Activated T-cell treated with anti-CD3 and anti-CD28 coated beads, Interleukin-2, amount 50 U/mL, for 72 hours (primary cell): ENCODE data around the gene EIF4E1B. TPM values are rescaled to one million over a fixed set of nuclear protein-coding genes. Genes with fewer than 3 reads are reported as not detected.

Experiments
- ATAC-seq, 2 donors: fragments of 150-1000 bp; cut with Tn5 transposase; replicated peaks in 1 of 2; 2 replicates each; pipeline ENCODE4 v1.10.0; 2021; ENCODE audit warnings: moderate library complexity in 2 of 2, mild to moderate bottlenecking in 1 of 2
- DNase-seq, 2 donors: peaks; one replicate each; pipeline ENCODE4 v3.0.0; 2021 to 2022; ENCODE audit warnings: mixed read lengths in 1 of 2
- H3K27ac Mint-ChIP-seq: one replicate; pipeline ENCODE4 v1.8.0; 2022; ENCODE audit warnings: mild to moderate bottlenecking, moderate library complexity, mixed read lengths
- H3K27me3 Mint-ChIP-seq: one replicate; pipeline ENCODE4 v1.8.0; 2022; ENCODE audit warnings: low read depth, mixed read lengths
- H3K36me3 Mint-ChIP-seq, 2 donors: one replicate each; pipeline ENCODE4 v1.8.0; 2022; ENCODE audit warnings: mixed read lengths in 2 of 2, mild to moderate bottlenecking in 1 of 2; ENCODE audit not compliant: insufficient read depth in 2 of 2
- H3K4me1 Mint-ChIP-seq: one replicate; pipeline ENCODE4 v1.8.0; 2022; ENCODE audit warnings: low read depth, mixed read lengths
- H3K4me3 Mint-ChIP-seq, 2 donors: one replicate each; pipeline ENCODE4 v1.8.0; 2022; ENCODE audit warnings: mild to moderate bottlenecking in 2 of 2, mixed read lengths in 2 of 2, moderate library complexity in 2 of 2
- H3K9me3 Mint-ChIP-seq, 2 donors: one replicate each; pipeline ENCODE4 v1.8.0; 2022; ENCODE audit warnings: mixed read lengths in 2 of 2
- total RNA-seq, 2 donors: library from RNA; stranded (reverse); gene quantifications; one replicate each; pipeline ENCODE4 v1.2.3, GENCODE V29; 2022

The EIF4E1B gene
- total RNA-seq, 2 donors from 2014 or later = not detected

- ATAC-seq = no peak
- Mint-ChIP-seq H3K4me3 (no peak overlapping the region), H3K36me3 (no peaks in the 10 kb centered on the region), H3K4me1 (no peaks in the 10 kb centered on the region), H3K27ac (no peak overlapping the region), H3K9me3 (no peaks in the 10 kb centered on the region), H3K27me3 (peaks cover 67% of the 10 kb centered on the region)
- DNase-seq = no peak
Measured at GRCh38 chr5:176692326-176692725, 61.9 kb downstream of the EIF4E1B start.

GRCh38 chr5:176692839-176693476, 62.5 kb downstream of the EIF4E1B start:
- Mint-ChIP-seq H3K27ac (no peak overlapping the region), H3K9me3 (no peaks in the 10 kb centered on the region), H3K36me3 (no peaks in the 10 kb centered on the region), H3K27me3 (peaks cover 74% of the 10 kb centered on the region), H3K4me1 (no peaks in the 10 kb centered on the region), H3K4me3 (no peak overlapping the region)
- ATAC-seq (no peak), DNase-seq (no peak)

GRCh38 chr5:176693477-176693851, 63.0 kb downstream of the EIF4E1B start:
- Mint-ChIP-seq H3K9me3 (no peaks in the 10 kb centered on the region), H3K27ac (no peak overlapping the region), H3K4me1 (no peaks in the 10 kb centered on the region), H3K36me3 (no peaks in the 10 kb centered on the region), H3K27me3 (peaks cover 79% of the 10 kb centered on the region), H3K4me3 (no peak overlapping the region)
- DNase-seq (no peak), ATAC-seq (no peak)

- ATAC-seq = no peak
- Mint-ChIP-seq H3K27ac (no peak overlapping the region), H3K4me1 (no peaks in the 10 kb centered on the region), H3K4me3 (no peak overlapping the region), H3K9me3 (no peaks in the 10 kb centered on the region), H3K36me3 (no peaks in the 10 kb centered on the region), H3K27me3 (peaks cover 86% of the 10 kb centered on the region)
- DNase-seq = no peak
Measured at GRCh38 chr5:176694146-176694545, 63.7 kb downstream of the EIF4E1B start.

GRCh38 chr5:176694631-176695030, 64.2 kb downstream of the EIF4E1B start:
- ATAC-seq (no peak), DNase-seq (no peak)
- Mint-ChIP-seq H3K4me3 (no peak overlapping the region), H3K27me3 (peaks cover 84% of the 10 kb centered on the region), H3K36me3 (no peaks in the 10 kb centered on the region), H3K27ac (no peak overlapping the region), H3K4me1 (no peaks in the 10 kb centered on the region), H3K9me3 (no peaks in the 10 kb centered on the region)

- no peak for DNase-seq
- Mint-ChIP-seq H3K36me3 (no peaks in the 10 kb centered on the region), H3K4me3 (no peak overlapping the region), H3K4me1 (no peaks in the 10 kb centered on the region), H3K9me3 (no peaks in the 10 kb centered on the region), H3K27ac (no peak overlapping the region), H3K27me3 (peaks cover 80% of the 10 kb centered on the region)
- ATAC-seq = no peak
Measured at GRCh38 chr5:176695073-176695472, 64.6 kb downstream of the EIF4E1B start.

Other genes with a start within 250 kb of the EIF4E1B start
- 10 to 100 TPM; 41.8 to 42.3 TPM for gene NOP16, start 242.1 kb upstream of the EIF4E1B start, total RNA-seq
- gene HIGD2A, start 241.9 kb upstream of the EIF4E1B start, total RNA-seq = 100 to 1,000 TPM; 109 to 135 TPM
- gene CLTB, start 214.1 kb upstream of the EIF4E1B start, total RNA-seq = 10 to 100 TPM; 38.1 to 41.9 TPM
- gene FAF2, start 182.3 kb upstream of the EIF4E1B start, total RNA-seq = 10 to 100 TPM; 44.8 to 45.0 TPM
- 10 to 100 TPM; 93.0 to 93.6 TPM for gene RNF44, start 93.3 kb upstream of the EIF4E1B start, total RNA-seq
- under 1 TPM; 0.67 to 0.81 TPM for gene CDHR2, start 81.3 kb upstream of the EIF4E1B start, total RNA-seq
- 1 to 10 TPM; 1.4 to 2.0 TPM for gene GPRIN1, start 20.5 kb upstream of the EIF4E1B start, total RNA-seq
- gene SNCB, start 141 bp upstream of the EIF4E1B start, total RNA-seq = under 1 TPM in 1 of 2 donors, not detected in 1; 0.81 TPM
- gene TSPAN17, start 16.8 kb downstream of the EIF4E1B start, total RNA-seq = 10 to 100 TPM; 25.3 to 31.8 TPM
- under 1 TPM in 1 of 2 donors, not detected in 1; 0.23 TPM for gene UNC5A, start 179.9 kb downstream of the EIF4E1B start, total RNA-seq